ENCODE measurements around the gene PPARD.

DNA sequence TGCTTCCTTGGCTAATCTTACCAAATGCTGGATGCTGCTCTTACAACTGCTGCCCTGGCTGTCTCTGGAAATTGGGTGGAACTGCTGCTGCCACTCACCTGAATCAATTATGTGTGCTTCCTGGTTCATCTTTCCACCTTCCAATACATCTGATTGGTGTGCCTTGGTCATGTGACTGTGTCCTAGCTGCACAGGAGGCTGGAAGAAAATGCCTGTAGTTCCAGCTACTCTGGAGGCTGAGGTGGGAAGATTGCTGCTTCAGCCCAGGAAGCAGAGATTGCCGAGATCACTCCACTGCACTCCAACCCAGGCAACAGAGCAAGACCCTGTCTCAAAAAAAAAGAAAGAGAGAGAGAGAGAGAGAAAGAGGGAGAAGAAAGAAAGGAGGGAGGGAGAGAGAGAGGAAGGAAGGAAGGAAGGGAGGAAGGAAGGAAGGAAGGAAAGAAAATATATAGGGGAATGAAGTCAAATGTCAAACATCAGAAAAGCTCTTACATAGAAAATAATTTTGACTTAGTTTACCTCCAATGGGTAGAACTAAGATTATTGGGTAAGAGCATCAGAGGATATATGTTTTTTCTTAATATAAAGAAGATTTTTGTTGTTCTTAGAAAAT is 14.1 kb upstream of the PPARD start:
- TF ChIP-seq, protein P1, sequence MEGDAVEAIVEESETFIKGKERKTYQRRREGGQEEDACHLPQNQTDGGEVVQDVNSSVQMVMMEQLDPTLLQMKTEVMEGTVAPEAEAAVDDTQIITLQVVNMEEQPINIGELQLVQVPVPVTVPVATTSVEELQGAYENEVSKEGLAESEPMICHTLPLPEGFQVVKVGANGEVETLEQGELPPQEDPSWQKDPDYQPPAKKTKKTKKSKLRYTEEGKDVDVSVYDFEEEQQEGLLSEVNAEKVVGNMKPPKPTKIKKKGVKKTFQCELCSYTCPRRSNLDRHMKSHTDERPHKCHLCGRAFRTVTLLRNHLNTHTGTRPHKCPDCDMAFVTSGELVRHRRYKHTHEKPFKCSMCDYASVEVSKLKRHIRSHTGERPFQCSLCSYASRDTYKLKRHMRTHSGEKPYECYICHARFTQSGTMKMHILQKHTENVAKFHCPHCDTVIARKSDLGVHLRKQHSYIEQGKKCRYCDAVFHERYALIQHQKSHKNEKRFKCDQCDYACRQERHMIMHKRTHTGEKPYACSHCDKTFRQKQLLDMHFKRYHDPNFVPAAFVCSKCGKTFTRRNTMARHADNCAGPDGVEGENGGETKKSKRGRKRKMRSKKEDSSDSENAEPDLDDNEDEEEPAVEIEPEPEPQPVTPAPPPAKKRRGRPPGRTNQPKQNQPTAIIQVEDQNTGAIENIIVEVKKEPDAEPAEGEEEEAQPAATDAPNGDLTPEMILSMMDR (IDR thresholded peaks at IDR 0.05): no peak
- TF ChIP-seq POLR2A (IDR thresholded peaks at IDR 0.05): no peak

Data from lower leg skin (tissue), 3 donors.